HT-29 (cell line): ENCODE results near the gene LZTS2. TPM values are rescaled to one million over a fixed set of nuclear protein-coding genes. Genes with fewer than 3 reads are reported as not detected.
"Not testable (repeated sequence)": the region's sequence is repeated elsewhere in the genome, so short reads cannot be mapped to it uniquely, and the experiment has no call there.

Source experiments
- DNase-seq: peaks from one replicate; pipeline ENCODE4 v3.0.0-alpha.2; 2015; ENCODE audit warnings: low spot score
- total RNA-seq: library from RNA; depleted of rRNA; stranded (reverse); fragments of >200 nt; shearing (Covaris generic); gene quantifications from 2 replicates; pipeline ENCODE4 v1.2.3, GENCODE V29; 2014; rRNA removed

The LZTS2 gene
- 154 and 172 TPM in 2 replicates for total RNA-seq

- DNase-seq: no peak
Measured at GRCh38 chr10:100999742-101000126, at the start of gene LZTS2. LZTS2 (plus strand) TSS chr10:100999808; CDS start chr10:101002539, 2,731 bp downstream.

- DNase-seq: no peak
Measured at GRCh38 chr10:100960251-100960650, 39.4 kb upstream of the LZTS2 start.

- no peak for DNase-seq
Measured at GRCh38 chr10:100962351-100963080, 37.1 kb upstream of the LZTS2 start.

- no peak for DNase-seq
Measured at GRCh38 chr10:100963826-100964225, 35.8 kb upstream of the LZTS2 start.

GRCh38 chr10:100965820-100966219 lies 33.8 kb upstream of the LZTS2 start:
- DNase-seq: no peak

GRCh38 chr10:100966887-100967286 lies 32.7 kb upstream of the LZTS2 start:
- no peak for DNase-seq

- DNase-seq: no peak
Measured at GRCh38 chr10:100967332-100967731, 32.3 kb upstream of the LZTS2 start.

GRCh38 chr10:100968062-100968736 lies 31.4 kb upstream of the LZTS2 start:
- DNase-seq: no peak

- no peak for DNase-seq
Measured at GRCh38 chr10:100968863-100969186, 30.8 kb upstream of the LZTS2 start.

GRCh38 chr10:100969187-100970075 lies 30.2 kb upstream of the LZTS2 start, which contains the start of gene SEMA4G:
SEMA4G (plus strand) TSS chr10:100969504; CDS start chr10:100972913, 3,409 bp downstream.
- DNase-seq: peak; percentile 72

- peak; percentile 70 for DNase-seq
Measured at GRCh38 chr10:100970076-100970913, 29.3 kb upstream of the LZTS2 start.

GRCh38 chr10:100970914-100971811 lies 28.4 kb upstream of the LZTS2 start:
- peak; percentile 86 for DNase-seq

- DNase-seq: no peak
Measured at GRCh38 chr10:100972115-100972903, 27.3 kb upstream of the LZTS2 start.

- DNase-seq: no peak
Measured at GRCh38 chr10:100972904-100973535, 26.6 kb upstream of the LZTS2 start.

GRCh38 chr10:100975397-100975796 lies 24.2 kb upstream of the LZTS2 start:
- DNase-seq: not testable (repeated sequence)

GRCh38 chr10:100976906-100977305 lies 22.7 kb upstream of the LZTS2 start:
- DNase-seq: peak; percentile 63

- DNase-seq: no peak
Measured at GRCh38 chr10:100977436-100977835, 22.2 kb upstream of the LZTS2 start.

GRCh38 chr10:100978121-100978900 lies 21.3 kb upstream of the LZTS2 start:
- no peak for DNase-seq
